HL-60/S4 treated with retinoic acid at 250 ng/mL for 4 days and 3 days (cell line): Measurements from ENCODE around the gene ZC3H12D.

ENCODE experiments used
- in situ Hi-C: fragments of 300-500 bp; cut with MboI; formaldehyde crosslinking; loops from 2 replicates; pipeline ENCODE4 v1.7.0; 2022; ENCODE audit warnings: low sequenced_read_pairs

Gene ZC3H12D

GRCh38 chr6:149443411-149444181 is 41.2 kb downstream of the ZC3H12D start:
- in situ Hi-C loops = no loop called here

GRCh38 chr6:149441740-149442139 is 43.1 kb downstream of the ZC3H12D start:
- in situ Hi-C loops = no loop called here

DNA sequence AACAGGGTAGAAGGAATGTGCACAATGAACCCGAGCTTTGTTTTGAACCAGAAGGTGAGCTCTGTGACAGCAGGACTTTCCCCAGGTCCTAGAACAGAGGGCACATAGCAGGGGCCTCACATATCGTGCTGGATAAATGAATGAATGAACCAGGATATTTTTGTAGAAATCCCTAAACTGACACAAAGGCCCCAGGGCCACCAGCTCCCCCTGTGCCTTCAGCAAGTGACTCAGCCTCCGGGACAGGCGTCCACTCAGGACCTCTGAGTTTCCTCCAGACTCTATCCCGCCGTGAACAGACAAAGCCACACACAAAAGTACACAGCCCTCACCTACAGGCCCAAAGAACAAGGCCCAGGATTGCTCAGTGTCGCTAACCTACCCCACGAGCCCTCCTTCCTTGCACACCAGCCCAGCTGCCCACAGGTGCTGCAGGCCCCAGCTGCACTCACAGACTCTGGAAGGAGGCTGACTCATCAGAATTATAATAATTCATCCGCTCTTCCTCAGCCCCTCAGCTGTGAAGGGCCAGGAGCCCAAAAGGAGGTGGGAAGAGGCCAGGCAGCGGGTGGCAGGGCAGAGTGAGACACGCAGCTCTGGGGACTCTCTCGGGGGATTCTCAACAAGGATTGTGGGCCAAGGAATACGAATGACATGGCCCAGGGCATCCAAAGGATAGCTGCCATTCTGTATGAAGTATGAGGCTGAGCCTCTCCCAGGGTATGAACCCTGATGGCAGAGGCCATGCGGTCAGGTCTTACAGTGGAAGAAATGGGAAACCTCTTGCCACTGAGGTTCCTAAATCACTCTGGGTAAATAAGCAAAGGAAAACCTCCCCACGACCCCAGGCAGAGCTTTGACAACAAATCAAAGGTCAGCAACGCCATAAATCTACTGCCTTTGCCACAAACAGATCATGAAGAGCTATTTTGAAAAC is 43.8 kb downstream of the ZC3H12D start:
- in situ Hi-C loops = no loop called here

DNA sequence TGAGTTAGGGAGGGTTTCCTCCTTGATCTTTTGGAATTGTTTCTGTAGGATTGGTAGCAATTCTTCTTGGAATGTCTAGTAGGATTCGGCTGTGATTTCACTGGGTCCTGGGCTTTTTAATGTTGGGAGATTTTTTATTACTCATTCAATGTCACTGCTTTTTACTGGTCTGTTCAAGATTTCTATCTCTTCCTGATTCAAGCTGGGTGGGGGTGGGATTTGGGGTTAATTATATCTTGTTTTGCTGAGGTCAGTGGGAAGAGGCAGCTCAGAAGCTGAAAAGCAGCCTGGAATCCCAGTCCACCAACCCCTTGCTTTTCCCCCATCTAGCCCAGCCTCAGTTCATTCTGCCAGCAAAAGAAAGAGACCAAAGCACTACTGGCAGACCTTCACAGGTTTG is 45.2 kb downstream of the ZC3H12D start:
- in situ Hi-C loops = loop anchor here (10.0 kb wide), 1 partner anchor 865 kb away; no protein-coding TSS in a partner anchor

GRCh38 chr6:149438855-149439254 is 46.0 kb downstream of the ZC3H12D start:
- in situ Hi-C loops = loop anchor here (10.0 kb wide), 1 partner anchor 864 kb away; no protein-coding TSS in a partner anchor

GRCh38 chr6:149437212-149437611 is 47.6 kb downstream of the ZC3H12D start:
- in situ Hi-C loops = loop anchor here (10.0 kb wide), 1 partner anchor 862 kb away; no protein-coding TSS in a partner anchor

GRCh38 chr6:149436647-149437046 is 48.2 kb downstream of the ZC3H12D start:
- in situ Hi-C loops = loop anchor here (10.0 kb wide), 1 partner anchor 862 kb away; no protein-coding TSS in a partner anchor

- in situ Hi-C loops = loop anchor here (10.0 kb wide), 1 partner anchor 861 kb away; no protein-coding TSS in a partner anchor
Measured at GRCh38 chr6:149435919-149436586, 48.8 kb downstream of the ZC3H12D start.

- in situ Hi-C loops = loop anchor here (10.0 kb wide), 1 partner anchor 859 kb away; no protein-coding TSS in a partner anchor
Measured at GRCh38 chr6:149433881-149434280, 50.9 kb downstream of the ZC3H12D start.

- in situ Hi-C loops = loop anchor here (10.0 kb wide), 1 partner anchor 859 kb away; no protein-coding TSS in a partner anchor
Measured at GRCh38 chr6:149433405-149433804, 51.4 kb downstream of the ZC3H12D start.

DNA sequence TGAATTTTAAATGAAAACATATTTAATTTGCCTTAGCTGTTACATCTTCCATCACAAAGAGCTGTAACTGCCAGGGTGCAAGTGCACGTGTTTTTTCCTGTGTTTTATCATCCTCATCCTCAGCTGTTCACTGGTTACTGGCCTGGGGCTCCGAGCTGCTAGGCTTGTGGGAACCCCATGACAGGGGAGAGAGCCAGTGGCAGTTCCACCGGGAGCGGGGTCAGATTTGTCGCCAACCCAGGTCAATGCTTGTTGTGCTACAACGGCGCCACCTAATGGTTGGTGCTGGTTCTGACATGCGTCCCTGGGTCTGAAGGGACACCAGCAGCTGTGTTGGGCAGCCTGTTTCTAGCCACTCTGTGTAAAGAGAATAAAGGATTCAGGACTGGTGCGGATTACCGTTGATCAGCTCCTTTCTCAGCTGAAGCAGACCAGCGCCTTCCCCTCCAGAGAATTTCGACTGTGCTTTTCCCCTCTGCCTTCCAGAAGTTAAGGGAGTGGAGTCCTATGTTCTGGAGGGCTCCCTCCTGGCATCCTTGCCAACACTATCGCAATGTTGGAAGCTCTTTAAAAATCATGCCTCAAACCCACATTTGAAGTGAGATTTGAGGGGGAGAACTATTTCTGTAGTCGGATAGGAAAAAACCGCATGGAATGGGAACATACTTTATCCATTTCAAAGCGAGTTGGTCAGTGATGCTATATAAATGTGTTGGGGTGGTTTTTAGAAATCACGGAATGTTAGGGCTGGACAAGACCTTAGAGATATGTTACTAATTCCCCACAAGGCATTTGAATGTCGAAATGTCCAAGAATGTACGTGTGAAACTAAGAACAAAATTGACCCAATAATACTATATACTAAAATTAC is 52.7 kb downstream of the ZC3H12D start:
- in situ Hi-C loops = loop anchor here (10.0 kb wide), 1 partner anchor 857 kb away; no protein-coding TSS in a partner anchor

- in situ Hi-C loops = loop anchor here (10.0 kb wide), 2 partner anchors 355 to 855 kb away; no protein-coding TSS in a partner anchor
Measured at GRCh38 chr6:149429427-149430360, 55.1 kb downstream of the ZC3H12D start.

DNA sequence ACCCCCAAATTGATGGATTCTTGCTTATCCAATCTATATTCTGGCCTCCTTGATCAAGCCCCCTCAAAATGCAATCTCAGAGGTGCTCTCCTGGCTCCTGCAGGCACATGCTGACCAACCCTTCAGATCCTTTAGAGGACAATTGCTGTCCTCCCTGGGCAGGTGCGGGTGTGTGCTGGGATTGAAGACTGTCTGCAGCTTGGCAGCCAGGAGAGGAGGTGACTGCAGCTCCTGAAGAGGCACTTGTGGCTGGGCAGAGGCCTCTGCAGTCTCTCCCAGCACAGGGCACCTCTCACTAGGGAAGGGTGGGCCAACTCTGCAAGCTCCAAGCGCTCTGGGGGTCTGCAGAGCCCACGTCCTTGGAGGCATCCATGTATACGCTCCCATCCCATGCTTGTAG is 56.2 kb downstream of the ZC3H12D start:
- in situ Hi-C loops = loop anchor here (10.0 kb wide), 1 partner anchor 354 kb away; no protein-coding TSS in a partner anchor

GRCh38 chr6:149425754-149426153 is 59.1 kb downstream of the ZC3H12D start:
- in situ Hi-C loops = loop anchor here (10.0 kb wide), 1 partner anchor 351 kb away; no protein-coding TSS in a partner anchor

- in situ Hi-C loops = loop anchor here (10.0 kb wide), 1 partner anchor 350 kb away; no protein-coding TSS in a partner anchor
Measured at GRCh38 chr6:149425224-149425623, 59.6 kb downstream of the ZC3H12D start.

- in situ Hi-C loops = loop anchor here (10.0 kb wide), 1 partner anchor 349 kb away; no protein-coding TSS in a partner anchor
Measured at GRCh38 chr6:149423964-149424440, 60.8 kb downstream of the ZC3H12D start.

GRCh38 chr6:149422581-149422980 is 62.2 kb downstream of the ZC3H12D start:
- in situ Hi-C loops = loop anchor here (10.0 kb wide), 1 partner anchor 348 kb away; no protein-coding TSS in a partner anchor

DNA sequence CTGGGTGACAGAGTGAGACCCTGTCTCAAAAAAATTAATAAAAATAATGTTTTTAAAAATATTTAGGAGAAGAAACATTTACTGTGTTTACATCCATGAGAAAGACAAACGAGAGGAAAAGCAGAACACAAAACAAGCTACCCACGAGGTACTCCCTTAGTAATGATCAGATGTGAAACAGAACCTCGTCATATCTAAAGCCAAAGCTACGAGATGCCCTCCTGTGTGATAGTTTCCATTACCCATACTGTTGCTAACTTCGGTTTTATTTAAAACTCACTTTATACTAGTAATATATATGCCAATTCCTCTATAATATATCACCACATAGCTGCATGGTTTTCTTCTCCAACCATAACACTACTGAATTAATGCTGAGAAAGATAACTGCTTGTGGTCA is 63.7 kb downstream of the ZC3H12D start:
- in situ Hi-C loops = loop anchor here (10.0 kb wide), 1 partner anchor 346 kb away; no protein-coding TSS in a partner anchor
